HG02610 (cell line): Measurements from ENCODE around the gene VDR.

Source experiments
- ATAC-seq: cut with Tn5 transposase; IDR thresholded peaks from one replicate; pipeline ENCODE4 v1.9.1; 2021; ENCODE audit warnings: mild to moderate bottlenecking, moderate library complexity; ENCODE audit not compliant: unreplicated experiment

VDR gene

DNA sequence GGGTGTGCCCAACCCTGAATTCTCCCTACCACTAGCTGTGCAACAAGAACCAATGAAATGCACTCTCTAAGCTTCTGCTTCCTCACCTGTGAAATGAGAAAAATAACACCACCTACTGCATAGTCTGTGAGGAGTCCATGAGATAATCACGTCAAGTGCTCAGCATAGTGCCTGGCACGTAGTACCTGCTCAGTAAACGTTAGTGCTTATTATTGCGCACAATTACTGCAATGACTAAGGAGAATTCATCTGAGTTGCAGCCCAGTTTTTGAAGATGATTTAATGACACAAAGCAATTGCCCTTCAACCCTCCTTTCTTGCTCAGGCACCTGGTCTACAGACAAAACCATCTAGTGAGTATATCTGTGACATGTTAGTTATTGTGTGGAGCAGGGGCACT is 8.8 kb downstream of the VDR start:
- no peak for ATAC-seq

DNA sequence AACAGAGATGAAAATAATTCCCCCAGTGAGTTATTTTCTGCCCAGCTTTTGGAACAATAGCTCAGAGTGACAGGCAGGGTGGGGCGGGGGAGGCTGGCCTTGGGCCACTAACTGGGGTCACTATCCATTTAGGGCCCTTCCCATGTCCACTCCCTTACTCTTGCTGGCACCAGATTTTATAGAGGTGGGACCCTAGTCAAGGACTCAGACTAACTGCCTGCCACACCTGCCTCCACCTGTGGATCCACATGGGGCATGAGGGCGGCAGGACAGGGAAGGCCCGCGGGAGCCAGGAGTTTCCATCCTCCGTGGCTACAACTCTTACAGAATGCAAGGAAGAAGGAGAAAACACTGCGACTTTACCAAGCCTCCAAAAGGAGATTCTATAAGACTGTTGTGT is 10.1 kb downstream of the VDR start:
- ATAC-seq, result no peak

DNA sequence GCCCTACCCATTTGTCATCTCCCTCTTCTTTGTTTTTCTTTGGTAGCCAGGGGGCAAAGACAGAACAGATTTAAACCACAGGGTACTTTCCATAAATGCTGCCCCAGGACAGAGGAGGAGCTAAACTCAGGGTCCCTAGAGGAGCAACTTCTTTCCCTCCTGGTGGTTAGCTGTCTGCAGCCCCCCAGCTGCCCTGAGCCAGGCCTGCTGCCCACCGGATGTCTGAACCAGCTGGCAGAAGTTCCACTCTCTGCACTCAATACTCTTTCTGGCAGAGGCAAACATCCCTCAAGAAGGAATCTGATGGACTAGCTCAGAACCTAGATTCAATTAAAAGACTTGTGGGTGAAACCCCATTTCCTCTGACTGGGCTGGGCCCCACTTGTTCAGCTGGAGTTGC is 10.7 kb downstream of the VDR start:
- no peak for ATAC-seq

DNA sequence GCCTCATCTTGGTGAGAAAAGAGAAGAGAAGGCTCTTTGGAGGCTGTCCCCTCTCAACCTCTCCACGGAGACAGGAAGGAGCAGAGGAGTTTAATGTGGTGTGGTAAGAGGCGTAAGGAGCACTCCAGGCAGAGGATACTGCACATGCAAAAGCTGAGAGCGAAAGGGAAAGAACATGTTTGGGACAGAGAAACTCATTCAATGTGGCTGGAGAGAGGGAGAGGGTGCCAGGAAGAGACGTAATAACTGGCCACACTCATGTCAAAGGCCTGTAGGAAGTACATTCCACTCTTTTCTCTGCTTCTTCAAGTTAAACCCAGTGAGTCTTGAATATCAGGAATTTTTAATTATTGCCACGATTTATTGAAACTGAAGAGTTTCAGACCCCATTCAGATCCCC is 12.0 kb downstream of the VDR start:
- no peak for ATAC-seq

DNA sequence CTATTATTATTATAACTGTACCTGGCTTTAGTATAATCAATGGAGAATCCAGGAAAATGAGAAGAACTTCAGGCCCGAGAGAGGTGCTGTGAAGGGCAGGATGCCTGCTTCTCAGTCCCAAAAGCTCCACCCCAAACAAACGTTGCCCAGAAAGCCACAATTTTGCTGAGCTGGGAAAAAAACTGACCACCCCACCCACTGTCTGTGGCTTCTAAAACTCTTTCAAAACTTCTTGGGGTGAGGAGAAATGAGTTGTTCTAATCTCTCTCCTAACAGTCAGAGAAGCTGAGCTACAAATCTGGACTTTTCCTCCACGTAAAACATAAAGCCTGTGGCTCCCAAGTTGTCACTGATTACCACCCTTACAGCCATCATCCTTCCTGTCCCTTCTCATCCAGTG is 13.4 kb downstream of the VDR start:
- ATAC-seq, result no peak

DNA sequence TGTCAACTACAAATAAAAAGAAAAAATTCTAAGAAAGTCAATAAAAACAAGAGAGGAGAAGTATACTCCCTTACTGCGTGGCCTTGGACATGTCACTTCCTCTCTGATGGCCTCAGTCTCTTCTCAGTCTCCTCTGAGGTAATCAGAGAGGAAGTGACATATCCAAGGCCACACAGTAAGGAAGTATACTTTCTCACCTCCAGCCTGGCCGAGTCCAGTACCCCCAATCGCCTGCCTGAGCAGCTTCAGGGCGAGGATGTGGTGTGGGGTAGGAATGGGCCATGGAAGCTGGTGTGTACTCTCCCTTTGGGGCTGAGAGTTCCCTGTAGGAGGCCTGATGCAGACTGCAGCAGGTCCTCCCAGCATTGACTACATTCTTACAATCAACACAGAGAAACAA is 15.8 kb downstream of the VDR start:
- peak; percentile 33 for ATAC-seq

DNA sequence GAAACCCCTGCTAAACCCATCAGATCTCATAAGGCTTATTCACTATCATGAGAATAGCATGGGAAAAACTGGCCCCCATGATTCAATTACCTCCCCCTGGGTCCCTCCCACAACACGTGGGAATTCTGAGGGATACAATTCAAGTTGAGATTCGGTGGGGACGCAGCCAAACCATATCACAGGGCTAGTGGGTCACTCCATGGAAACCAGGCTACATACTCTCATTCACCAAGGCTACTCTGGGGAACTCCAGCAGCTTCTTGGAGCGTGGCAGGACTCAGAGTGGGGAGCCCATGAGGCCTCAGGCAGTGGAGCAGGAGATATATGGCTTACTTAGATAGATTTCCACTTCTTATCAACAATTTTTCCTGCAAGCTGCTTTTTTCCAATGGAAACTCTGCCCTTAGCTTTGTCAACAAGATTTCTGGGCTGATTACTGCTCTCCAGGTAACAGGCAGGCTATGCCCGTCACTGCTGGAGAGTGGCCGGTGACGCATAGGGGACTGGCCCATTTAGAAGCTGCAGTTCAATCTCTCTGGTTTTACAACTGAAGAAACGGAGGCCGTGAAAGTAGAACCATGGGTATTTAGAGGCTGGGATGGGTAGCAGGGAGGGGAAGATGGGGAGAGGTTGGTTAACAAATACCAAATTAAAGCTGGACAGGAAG is 16.5 kb downstream of the VDR start:
- no peak for ATAC-seq

DNA sequence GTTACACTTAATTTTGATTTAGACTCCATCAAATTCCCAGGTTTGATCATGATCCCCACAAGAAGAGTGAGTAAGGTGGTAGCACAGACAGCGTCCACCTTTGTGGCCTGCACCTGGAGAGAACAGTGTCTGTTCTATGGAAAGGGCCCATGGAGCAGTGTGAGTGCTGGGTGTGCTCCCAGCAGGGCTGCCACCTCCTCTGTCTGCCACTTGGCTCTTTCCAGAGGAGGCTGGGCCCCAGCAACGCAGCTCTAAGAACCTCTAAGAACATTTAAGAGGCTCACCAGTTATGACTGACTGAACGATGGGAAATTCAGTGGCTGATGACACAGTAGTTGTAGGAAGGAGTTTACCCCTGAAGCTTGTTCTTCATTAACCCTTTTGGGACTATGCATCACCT is 17.3 kb downstream of the VDR start:
- no peak for ATAC-seq

DNA sequence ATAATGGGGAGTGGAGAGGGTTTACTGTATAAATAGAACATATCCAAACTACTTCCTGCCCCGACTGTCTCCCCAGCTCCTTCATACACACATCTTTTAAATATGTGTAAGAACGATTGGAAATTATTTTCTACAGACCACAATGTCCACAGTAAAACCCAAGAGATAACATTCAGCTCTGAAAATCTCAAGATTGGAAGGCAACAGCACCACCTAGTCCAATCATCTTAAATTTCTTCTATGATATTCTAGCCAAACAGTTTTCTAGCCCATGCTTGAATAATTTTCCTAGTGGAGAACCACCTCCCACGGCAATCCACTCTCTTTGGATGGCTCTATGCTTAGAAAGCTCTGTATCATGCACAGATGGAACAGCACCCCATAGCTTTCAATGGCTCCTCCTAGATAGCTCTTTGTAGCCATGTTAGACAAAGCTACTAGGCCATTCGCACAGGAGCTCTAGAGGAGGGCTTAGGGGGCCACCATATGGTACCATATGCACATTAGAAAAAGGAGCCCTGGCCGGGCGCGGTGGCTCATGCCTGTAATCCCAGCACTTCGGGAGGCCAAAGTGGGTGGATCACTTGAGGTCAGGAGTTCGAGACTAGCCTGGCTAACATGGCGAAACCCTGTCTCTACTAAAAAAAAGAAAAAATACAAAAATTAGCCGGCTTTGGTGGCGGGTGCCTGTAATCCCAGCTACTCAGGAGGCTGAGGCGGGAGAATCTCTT is 18.1 kb downstream of the VDR start:
- ATAC-seq, result no peak

DNA sequence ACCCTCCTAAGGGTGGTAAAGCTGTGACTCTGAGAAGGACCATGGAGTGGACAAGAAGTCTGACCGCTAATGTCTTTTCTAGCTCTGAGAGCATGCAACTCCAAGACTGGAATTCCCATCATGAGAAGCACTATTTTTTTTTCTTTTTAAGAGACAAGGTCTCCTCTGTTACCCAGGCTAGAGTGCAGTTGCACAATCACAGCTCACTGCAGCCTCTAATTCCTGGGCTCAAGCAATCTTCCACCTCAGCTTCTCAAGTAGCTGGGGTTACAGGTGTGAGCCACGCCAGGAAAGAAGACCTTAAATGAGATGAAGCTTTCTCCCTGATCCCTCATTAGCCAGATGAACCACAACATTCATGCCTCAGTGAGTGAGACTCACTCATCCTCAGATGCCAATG is 19.2 kb downstream of the VDR start:
- no peak for ATAC-seq

DNA sequence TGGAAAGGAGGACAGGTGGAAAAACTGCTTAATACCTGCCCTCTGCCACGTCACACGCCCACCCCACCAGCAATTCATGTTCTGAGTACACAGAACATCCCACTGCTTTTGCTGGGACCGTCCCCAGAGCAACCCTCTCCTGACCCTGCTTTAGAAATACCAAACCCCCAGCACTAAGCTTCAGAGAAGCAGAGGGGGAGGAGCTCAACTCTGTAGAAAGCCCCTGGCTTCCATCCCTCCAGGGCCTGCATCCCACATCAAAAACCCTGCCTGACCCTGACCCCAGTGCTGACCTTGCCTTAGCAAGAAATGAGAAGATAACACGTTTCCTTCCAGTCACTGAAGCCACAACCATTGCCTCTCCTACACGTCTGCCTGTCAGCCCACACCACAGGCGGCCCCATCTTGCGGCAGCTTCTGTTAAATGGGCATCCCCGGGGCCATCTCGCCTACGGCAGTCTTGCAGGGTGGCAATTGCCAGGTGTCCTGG is 19.7 kb downstream of the VDR start:
- ATAC-seq, result peak; percentile 61

DNA sequence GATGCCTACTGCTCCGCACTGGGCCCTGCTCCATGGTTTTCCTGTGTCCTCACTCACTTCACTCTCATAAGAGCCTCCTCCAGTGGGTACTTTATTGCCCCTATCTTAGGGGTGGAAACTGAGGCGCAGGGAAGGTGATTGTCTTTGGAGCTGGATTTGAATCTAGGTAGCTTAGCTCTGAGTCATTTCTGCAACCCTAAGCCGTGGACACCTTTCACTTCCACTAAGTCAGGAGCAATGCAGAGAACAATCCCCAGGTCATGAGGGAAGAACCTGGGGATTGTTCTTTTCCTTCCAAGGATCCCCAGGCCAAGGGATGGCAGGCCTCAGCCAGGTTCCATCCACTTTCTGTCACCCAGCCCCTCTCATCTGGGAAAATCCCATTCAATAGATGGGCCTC is 20.3 kb downstream of the VDR start:
- no peak for ATAC-seq

DNA sequence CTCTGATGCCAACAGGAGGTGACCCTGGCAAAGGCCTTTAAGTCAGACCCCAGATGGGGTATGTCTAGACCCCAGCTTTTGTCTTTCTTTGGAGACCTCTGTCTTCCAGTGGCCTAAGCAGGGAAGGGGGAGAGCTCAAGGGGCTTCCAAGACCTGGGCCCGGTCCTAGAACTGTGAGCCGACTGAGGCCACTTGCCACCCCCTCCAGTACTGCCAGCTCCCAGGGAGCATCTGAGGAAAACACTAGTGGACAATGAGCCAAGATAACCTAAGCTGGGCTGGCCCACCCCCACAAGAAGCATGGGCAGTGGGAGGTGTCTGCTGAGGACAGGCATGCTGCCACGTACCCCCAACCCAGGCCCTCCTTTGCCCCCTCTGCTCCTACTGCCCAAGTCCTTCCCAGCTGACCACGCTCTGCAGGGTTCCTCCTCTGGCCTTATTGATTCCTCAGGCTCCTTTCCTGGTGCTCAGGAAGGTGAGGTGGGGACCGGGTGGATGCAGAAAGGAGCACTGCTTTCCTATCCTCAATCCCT is 21.1 kb downstream of the VDR start:
- no peak for ATAC-seq

DNA sequence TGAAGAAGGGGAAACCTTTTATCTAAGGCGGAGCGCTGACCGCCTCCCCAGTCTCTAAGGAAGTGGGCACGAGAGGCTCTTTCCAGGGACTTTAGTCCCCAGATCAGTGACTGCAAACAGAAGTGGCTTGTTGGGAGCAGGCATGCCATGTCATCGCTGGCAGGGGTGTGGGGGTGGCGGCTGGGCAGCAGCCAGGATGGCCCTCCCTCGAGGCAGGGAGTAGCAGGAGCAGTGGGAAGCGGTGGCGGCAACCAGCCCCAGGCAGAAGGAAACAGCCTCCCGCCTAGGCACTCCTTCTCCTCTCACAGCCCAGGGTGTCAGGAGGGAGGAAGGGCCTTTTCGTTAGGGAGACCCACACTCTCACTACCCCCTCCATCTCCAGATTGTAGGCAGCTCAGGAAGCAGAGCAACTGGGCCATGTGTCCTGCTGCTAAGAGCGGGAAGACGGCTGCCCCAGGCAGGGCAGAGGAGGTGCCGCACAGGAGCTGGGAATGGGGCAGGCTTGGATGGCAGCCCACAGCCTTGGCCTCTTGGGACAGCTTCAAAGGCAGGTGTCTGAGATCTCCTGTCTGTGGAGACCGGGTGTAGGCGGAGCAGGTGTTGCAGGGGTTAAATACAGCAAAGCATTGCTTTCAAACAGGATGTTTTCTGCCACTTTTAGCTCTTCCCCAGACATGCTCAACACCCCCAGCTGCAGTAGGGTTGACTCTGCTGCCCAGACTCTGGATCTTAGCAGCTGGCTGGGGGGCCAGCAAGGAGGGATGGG is 21.8 kb downstream of the VDR start:
- ATAC-seq, result peak; percentile 46

DNA sequence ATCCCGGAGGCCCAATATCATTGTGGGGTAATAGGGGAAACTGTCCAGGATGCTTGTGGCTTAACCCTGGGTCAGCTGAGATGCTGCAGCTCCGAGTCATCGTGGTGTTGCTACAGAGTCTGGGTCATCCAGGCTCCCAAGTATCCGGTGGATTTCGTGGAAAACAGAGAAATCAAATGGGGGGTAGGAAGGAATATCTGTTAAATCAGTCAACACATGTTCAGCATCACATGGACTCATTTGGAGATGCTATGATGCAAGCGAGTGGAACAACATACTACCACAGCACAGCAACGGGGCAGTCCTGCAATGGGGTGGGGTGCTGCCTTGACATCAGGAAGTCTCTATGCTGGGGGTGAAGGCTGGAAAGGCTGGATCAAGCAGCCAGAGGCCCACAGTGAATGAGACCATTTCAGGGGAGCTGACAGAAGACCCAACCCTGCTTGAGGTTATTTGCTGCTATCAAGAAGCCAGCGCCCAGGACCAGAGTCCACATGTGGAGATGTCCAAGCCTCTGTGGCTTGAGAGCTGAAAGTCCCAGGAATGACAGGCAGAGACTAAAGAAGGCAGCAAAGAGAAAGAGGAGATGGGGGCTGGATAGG is 22.9 kb downstream of the VDR start:
- no peak for ATAC-seq

DNA sequence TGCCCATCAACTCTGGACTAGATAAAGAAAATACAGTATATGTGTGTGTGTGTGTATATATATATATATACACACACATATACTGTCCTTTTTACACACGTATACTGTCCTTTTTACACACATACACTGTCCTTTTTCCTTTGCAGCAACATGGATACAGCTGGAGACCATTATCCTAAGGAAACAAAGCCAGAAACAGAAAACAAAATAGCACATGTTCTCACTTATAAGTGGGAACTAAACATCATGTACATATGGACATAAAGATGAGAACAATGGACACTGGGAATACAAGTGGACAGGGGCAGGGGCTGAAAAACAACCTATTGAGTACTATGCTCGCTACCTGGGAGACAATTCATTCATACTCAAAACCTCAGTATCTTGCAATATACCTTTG is 23.7 kb downstream of the VDR start:
- ATAC-seq, result no peak

DNA sequence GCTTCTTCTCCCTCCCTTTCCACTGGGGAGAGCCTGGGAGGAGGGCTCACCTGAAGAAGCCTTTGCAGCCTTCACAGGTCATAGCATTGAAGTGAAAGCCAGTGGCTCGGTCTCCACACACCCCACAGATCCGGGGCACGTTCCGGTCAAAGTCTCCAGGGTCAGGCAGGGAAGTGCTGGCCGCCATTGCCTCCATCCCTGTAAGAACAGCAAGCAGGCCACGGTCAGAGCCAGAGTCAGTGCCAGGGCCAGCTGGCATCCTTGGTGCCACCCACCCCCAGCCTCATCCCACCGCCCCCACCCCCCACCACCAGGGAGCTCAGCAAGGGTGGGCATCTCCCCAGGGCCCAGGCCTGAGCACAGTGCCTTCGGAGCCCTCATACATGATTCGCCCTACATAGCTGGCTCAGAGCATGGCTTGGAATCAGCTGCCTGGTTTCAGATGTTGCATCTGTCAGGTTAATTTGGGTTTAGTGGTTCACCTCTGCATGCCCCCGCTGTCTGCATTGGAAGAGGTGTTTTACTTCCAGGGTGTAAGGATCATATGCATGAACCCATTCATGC is 25.8 kb downstream of the VDR start:
- ATAC-seq, result no peak

DNA sequence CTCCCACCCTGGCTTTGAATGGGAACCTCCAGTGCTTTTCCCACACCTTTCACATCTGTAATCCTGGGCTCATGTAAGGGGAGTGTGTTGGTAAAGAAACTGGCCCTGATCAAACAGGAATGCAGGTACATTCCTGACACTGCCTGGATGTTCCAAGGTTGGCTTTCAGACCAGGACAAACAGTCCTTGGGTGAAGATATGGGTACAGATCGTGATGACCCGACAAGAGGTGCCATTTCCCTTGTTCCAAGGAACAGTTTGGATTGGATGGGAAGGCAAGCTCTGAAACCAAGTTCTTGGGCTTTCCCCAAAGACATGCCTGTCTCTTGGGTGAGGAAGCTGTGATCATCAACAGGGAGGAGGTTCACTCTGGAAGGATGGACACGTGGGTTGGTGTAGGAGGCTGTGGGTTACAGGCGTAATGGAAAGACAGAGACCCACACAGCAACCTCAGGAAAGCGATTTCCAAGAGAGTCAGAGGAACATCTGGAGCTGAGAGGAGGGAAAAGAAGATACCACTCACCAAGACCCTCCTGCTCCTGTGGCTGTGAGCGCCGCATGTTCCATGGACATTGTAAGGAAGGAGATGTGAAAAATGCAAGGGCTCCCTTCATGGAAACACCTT is 26.4 kb downstream of the VDR start:
- no peak for ATAC-seq

DNA sequence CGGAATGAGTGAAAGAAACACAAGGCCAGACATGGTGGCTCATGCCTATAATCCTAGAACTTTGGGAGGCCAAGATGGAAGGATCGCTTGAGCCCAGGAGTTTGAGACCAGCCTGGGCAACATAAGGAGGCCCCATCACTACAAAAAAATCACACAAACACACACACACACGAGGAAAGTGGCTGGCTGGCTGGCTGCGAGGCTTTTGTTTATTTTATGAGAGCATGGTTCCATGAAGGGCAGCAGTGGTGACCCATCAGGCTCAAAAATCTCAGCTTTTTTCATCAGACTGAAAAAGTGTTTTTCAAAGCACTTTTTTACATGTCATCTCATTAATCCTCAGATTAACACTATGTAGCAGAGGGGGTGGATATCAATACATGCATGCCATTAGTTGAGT is 27.7 kb downstream of the VDR start:
- no peak for ATAC-seq

DNA sequence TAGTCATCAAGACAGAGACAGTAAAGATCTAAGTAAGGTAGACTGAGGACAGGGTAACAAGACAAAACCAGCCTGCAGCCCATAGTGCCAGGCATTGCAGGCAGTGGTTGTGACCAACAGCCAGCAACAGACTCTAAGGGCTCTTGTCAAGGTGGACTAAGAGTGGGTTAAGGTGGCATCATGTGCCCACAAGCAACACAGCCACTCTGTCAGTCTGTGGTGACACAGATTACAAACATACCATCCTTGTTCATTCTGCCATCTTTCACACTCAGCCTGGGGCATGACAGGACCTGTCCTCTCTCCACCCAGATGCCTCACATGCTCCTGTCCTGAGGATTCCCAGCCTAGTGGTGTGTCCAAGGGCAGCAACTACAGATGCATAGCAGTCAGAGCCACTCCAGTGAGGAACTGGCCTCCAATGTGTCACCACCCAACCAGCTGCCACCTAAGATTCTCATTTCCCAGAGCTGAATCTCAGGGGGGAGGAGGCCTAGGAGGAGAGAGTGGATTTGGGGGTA is 28.3 kb downstream of the VDR start:
- ATAC-seq, result no peak
